Measurements from ENCODE around the gene TFF2.

The TFF2 gene

DNA sequence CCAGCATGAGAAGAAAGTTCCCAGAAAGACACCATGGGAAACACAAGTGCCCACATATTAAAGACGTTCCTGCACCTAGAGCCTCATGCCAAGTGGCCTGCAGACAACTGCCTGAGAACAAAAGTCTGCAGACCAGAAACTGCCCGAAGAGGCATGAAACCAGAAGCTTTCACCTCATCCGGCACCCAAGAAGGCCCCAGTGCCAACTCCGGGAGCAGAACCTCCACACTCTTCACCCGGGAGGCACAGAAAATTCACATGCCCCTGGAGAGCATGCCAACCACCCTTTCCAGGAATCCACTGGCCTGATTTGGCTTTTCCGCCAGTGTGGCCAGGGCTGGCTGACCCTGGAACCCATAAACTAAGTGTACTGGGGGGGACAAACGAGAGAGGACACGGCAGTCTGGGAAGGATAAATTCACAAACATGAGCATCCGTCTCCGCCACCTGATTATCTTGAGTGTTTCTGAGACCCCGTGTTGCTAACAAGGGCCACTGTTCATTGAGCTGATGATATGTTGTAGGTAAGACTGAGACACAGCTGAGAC is 6.8 kb downstream of the TFF2 start:
- Histone ChIP-seq H2AFZ (ENCODE audit: low read length) (no peak overlapping the region), H3K4me3 (ENCODE audit: low read length, poor library complexity, severe bottlenecking) (no peak overlapping the region), H3K9me3 (ENCODE audit: insufficient read depth, low read depth, low read length) (no peaks in the 10 kb centered on the region), H3K79me2 (ENCODE audit: insufficient read depth, low read length) (no peaks in the 10 kb centered on the region), H3F3A (ENCODE audit: low read depth) (no peaks in the 10 kb centered on the region), H3K36me3 (ENCODE audit: insufficient read depth, low read length) (no peaks in the 10 kb centered on the region), H3K4me1 (ENCODE audit: insufficient read depth, low read length, poor library complexity, severe bottlenecking) (peaks cover 7% of the 10 kb centered on the region), H3K27me3 (ENCODE audit: insufficient read depth, low read length, poor library complexity, severe bottlenecking) (no peaks in the 10 kb centered on the region), H3K4me2 (ENCODE audit: low read depth, low read length, poor library complexity, severe bottlenecking) (no peak overlapping the region), H3K9ac (ENCODE audit: low read depth, low read length, poor library complexity, severe bottlenecking) (no peak overlapping the region), H4K20me1 (ENCODE audit: insufficient read depth, low read length, poor library complexity, severe bottlenecking) (no peaks in the 10 kb centered on the region), H3K9me2 (replicated peaks; ENCODE audit: low read depth, low read length) (no peaks in the 10 kb centered on the region)
- TF ChIP-seq, protein P1, sequence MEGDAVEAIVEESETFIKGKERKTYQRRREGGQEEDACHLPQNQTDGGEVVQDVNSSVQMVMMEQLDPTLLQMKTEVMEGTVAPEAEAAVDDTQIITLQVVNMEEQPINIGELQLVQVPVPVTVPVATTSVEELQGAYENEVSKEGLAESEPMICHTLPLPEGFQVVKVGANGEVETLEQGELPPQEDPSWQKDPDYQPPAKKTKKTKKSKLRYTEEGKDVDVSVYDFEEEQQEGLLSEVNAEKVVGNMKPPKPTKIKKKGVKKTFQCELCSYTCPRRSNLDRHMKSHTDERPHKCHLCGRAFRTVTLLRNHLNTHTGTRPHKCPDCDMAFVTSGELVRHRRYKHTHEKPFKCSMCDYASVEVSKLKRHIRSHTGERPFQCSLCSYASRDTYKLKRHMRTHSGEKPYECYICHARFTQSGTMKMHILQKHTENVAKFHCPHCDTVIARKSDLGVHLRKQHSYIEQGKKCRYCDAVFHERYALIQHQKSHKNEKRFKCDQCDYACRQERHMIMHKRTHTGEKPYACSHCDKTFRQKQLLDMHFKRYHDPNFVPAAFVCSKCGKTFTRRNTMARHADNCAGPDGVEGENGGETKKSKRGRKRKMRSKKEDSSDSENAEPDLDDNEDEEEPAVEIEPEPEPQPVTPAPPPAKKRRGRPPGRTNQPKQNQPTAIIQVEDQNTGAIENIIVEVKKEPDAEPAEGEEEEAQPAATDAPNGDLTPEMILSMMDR (conservative IDR thresholded peaks at IDR 0.05; ENCODE audit: low read length), result no peak
- no peak for TF ChIP-seq EZH2phosphoT487 (IDR thresholded peaks at IDR 0.05; ENCODE audit: borderline replicate concordance)

DNA sequence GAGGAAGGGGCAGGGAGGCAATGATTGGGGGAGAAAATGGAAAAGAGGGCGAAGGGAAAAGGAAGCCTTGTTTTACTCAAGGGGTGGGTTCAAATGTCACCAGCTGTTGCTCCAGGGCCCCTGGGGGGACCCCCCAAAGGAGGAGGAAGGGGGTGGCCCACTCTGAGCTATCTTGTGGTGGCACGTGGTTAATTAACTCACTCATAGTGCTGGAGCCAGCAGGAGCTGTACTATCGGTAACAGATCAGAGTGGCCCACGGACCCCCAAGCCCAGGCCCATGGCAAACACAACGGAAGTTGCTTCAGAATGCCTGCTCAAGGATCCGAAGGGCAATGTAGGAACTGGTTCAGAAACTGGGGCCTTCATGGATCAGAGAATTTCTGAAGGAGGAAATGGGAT is 7.2 kb downstream of the TFF2 start:
- peaks cover 7% of the 10 kb centered on the region for H3K4me1 ChIP-seq (ENCODE audit: insufficient read depth, low read length, poor library complexity, severe bottlenecking)
- H3K36me3 ChIP-seq (ENCODE audit: insufficient read depth, low read length), result no peaks in the 10 kb centered on the region
- H3K9ac ChIP-seq (ENCODE audit: low read depth, low read length, poor library complexity, severe bottlenecking), result no peak overlapping the region
- no peaks in the 10 kb centered on the region for H3K79me2 ChIP-seq (ENCODE audit: insufficient read depth, low read length)
- no peaks in the 10 kb centered on the region for H3K9me2 ChIP-seq (replicated peaks; ENCODE audit: low read depth, low read length)
- H2AFZ ChIP-seq (ENCODE audit: low read length), result no peak overlapping the region
- no peaks in the 10 kb centered on the region for H3K27me3 ChIP-seq (ENCODE audit: insufficient read depth, low read length, poor library complexity, severe bottlenecking)
- H3F3A ChIP-seq (ENCODE audit: low read depth), result no peaks in the 10 kb centered on the region
- H4K20me1 ChIP-seq (ENCODE audit: insufficient read depth, low read length, poor library complexity, severe bottlenecking), result no peaks in the 10 kb centered on the region
- H3K4me3 ChIP-seq (ENCODE audit: low read length, poor library complexity, severe bottlenecking), result no peak overlapping the region
- TF ChIP-seq, protein P1 (conservative IDR thresholded peaks at IDR 0.05; ENCODE audit: low read length), result no peak
- H3K4me2 ChIP-seq (ENCODE audit: low read depth, low read length, poor library complexity, severe bottlenecking), result no peak overlapping the region
- H3K9me3 ChIP-seq (ENCODE audit: insufficient read depth, low read depth, low read length), result no peaks in the 10 kb centered on the region

DNA sequence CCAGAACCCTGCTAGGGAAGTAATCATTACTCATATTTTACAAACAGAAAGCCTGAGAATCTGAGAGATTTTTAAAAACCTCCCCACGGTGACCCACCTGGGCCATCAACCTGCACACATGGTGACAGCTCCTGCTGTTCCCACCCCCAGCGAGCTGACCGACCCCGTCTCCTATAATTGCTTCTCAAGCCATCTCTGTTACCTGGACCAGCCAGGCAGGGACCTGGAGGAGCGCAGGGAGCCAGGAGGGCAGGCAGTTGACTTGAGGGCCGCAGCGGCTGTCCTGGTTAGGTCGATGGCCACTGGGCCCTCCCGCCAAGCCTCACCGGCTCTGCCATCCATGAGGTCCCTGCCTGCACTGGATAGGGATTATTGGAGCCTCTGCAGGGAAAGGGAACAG is 7.7 kb downstream of the TFF2 start:
- no peaks in the 10 kb centered on the region for H3K79me2 ChIP-seq (ENCODE audit: insufficient read depth, low read length)
- no peaks in the 10 kb centered on the region for H3K36me3 ChIP-seq (ENCODE audit: insufficient read depth, low read length)
- no peak for TF ChIP-seq EZH2phosphoT487 (IDR thresholded peaks at IDR 0.05; ENCODE audit: borderline replicate concordance)
- TF ChIP-seq, protein P1 (conservative IDR thresholded peaks at IDR 0.05; ENCODE audit: low read length), result no peak
- H3K4me2 ChIP-seq (ENCODE audit: low read depth, low read length, poor library complexity, severe bottlenecking), result no peak overlapping the region
- no peaks in the 10 kb centered on the region for H3K27me3 ChIP-seq (ENCODE audit: insufficient read depth, low read length, poor library complexity, severe bottlenecking)
- H3K9me3 ChIP-seq (ENCODE audit: insufficient read depth, low read depth, low read length), result no peaks in the 10 kb centered on the region
- no peak overlapping the region for H2AFZ ChIP-seq (ENCODE audit: low read length)
- H3K4me3 ChIP-seq (ENCODE audit: low read length, poor library complexity, severe bottlenecking), result no peak overlapping the region
- H3K9ac ChIP-seq (ENCODE audit: low read depth, low read length, poor library complexity, severe bottlenecking), result no peak overlapping the region
- peaks cover 9% of the 10 kb centered on the region for H3K4me1 ChIP-seq (ENCODE audit: insufficient read depth, low read length, poor library complexity, severe bottlenecking)
- no peaks in the 10 kb centered on the region for H4K20me1 ChIP-seq (ENCODE audit: insufficient read depth, low read length, poor library complexity, severe bottlenecking)
- no peaks in the 10 kb centered on the region for H3K9me2 ChIP-seq (replicated peaks; ENCODE audit: low read depth, low read length)
- H3F3A ChIP-seq (ENCODE audit: low read depth), result no peaks in the 10 kb centered on the region

All from Loucy (cell line).